ENCODE results near the gene PPM1F. TPM values are rescaled to one million over a fixed set of nuclear protein-coding genes. Genes with fewer than 3 reads are reported as not detected.
"Not testable (repeated sequence)": the region's sequence is repeated elsewhere in the genome, so short reads cannot be mapped to it uniquely, and the experiment has no call there.

The PPM1F gene
- total RNA-seq, 4 donors from 2014 or later: 22.9 to 78.0 (median 36.8) TPM

GRCh38 chr22:21898354-21898896, 54.2 kb downstream of the PPM1F start:
- H3K27ac ChIP-seq: no peak overlapping the region
- TF ChIP-seq POLR2A (IDR thresholded peaks at IDR 0.05) (no peak), CTCF (IDR thresholded peaks at IDR 0.05) (no peak), EP300 (IDR thresholded peaks at IDR 0.05) (no peak), POLR2AphosphoS5 (IDR thresholded peaks at IDR 0.05) (no peak)
- no peak overlapping the region for H3K4me3 ChIP-seq
- no peaks in the 10 kb centered on the region for H3K27me3 ChIP-seq
- no peaks in the 10 kb centered on the region for H3K9me3 ChIP-seq
- 83 to 100% methylated on average over 1 of the region's 1 CpG for WGBS, 2 donors (ENCODE audit: low coverage in 1 of 2)
- peaks cover 0 to 2% of the 10 kb centered on the region in 2 donors for H3K36me3 ChIP-seq
- ATAC-seq: no peak
- H3K4me1 ChIP-seq: no peaks in the 10 kb centered on the region

GRCh38 chr22:21896951-21897513, 55.6 kb downstream of the PPM1F start:
- ATAC-seq: no peak
- Histone ChIP-seq H3K36me3 (no peaks in the 10 kb centered on the region), H3K4me3 (no peak overlapping the region), H3K9me3 (no peaks in the 10 kb centered on the region), H3K4me1 (no peaks in the 10 kb centered on the region), H3K27ac (no peak overlapping the region), H3K27me3 (no peaks in the 10 kb centered on the region)
- TF ChIP-seq EP300 (IDR thresholded peaks at IDR 0.05) (no peak), POLR2AphosphoS5 (IDR thresholded peaks at IDR 0.05) (no peak), POLR2A (IDR thresholded peaks at IDR 0.05) (no peak), CTCF (IDR thresholded peaks at IDR 0.05) (no peak)
- 88 to 91% methylated on average over 4 to 5 of the region's 5 CpGs for WGBS, 2 donors (ENCODE audit: low coverage in 1 of 2)

GRCh38 chr22:21896275-21896674, 56.4 kb downstream of the PPM1F start:
- not testable (repeated sequence) for H3K4me3 ChIP-seq, ATAC-seq, H3K9me3 ChIP-seq, H3K27me3 ChIP-seq, H3K4me1 ChIP-seq, H3K27ac ChIP-seq, H3K36me3 ChIP-seq
- WGBS, 2 donors (ENCODE audit: low coverage in 1 of 2): 92 to 93% methylated on average over 2 to 4 of the region's 4 CpGs

GRCh38 chr22:21894799-21895198, 57.8 kb downstream of the PPM1F start:
- ATAC-seq: no peak
- H3K4me3 ChIP-seq: no peak overlapping the region
- WGBS, 2 donors (ENCODE audit: low coverage in 1 of 2): 91 to 96% methylated on average over 8 of the region's 8 CpGs
- no peak for TF ChIP-seq POLR2A (IDR thresholded peaks at IDR 0.05)
- TF ChIP-seq POLR2AphosphoS5 (IDR thresholded peaks at IDR 0.05): no peak
- TF ChIP-seq EP300 (IDR thresholded peaks at IDR 0.05): no peak
- no peak for TF ChIP-seq CTCF (IDR thresholded peaks at IDR 0.05)
- H3K27me3 ChIP-seq: no peaks in the 10 kb centered on the region
- no peaks in the 10 kb centered on the region for H3K4me1 ChIP-seq
- H3K27ac ChIP-seq: no peak overlapping the region
- no peaks in the 10 kb centered on the region for H3K36me3 ChIP-seq
- no peaks in the 10 kb centered on the region for H3K9me3 ChIP-seq

GRCh38 chr22:21889251-21889990, 63.2 kb downstream of the PPM1F start:
- no peaks in the 10 kb centered on the region for H3K4me1 ChIP-seq
- H3K27me3 ChIP-seq: no peaks in the 10 kb centered on the region
- ATAC-seq: no peak
- H3K36me3 ChIP-seq: no peaks in the 10 kb centered on the region
- no peak for TF ChIP-seq POLR2AphosphoS5 (IDR thresholded peaks at IDR 0.05)
- no peak for TF ChIP-seq EP300 (IDR thresholded peaks at IDR 0.05)
- TF ChIP-seq POLR2A (IDR thresholded peaks at IDR 0.05): no peak
- TF ChIP-seq CTCF (IDR thresholded peaks at IDR 0.05): no peak
- no peaks in the 10 kb centered on the region for H3K9me3 ChIP-seq
- 100% methylated on average over 3 of the region's 10 CpGs for WGBS, 2 donors (ENCODE audit: low coverage in 1 of 2)
- no peak overlapping the region for H3K4me3 ChIP-seq
- no peak overlapping the region for H3K27ac ChIP-seq
